Cardiac septum (tissue), 1 donor: ENCODE measurements around the gene TPRA1. TPM values are rescaled to one million over a fixed set of nuclear protein-coding genes. Genes with fewer than 3 reads are reported as not detected.

Experiments
- DNase-seq: peaks from one replicate; pipeline ENCODE4 v3.0.0-alpha.2; 2020; ENCODE audit warnings: low spot score
- intact Hi-C: fragments of 100-400 bp; cut with DNase I; formaldehyde crosslinking; loops from one replicate; pipeline ENCODE4 v1.14.0; 2022
- total RNA-seq: library from RNA; stranded (reverse); fragmentation: NEBNext Ultra II Directional; extraction: Animal tissue kit (Norgen Biotek cat#: 25700); gene quantifications from one replicate; pipeline ENCODE4 v1.2.1, GENCODE V29; 2021
- donor health status: DM: no; HTN: no; CAD: no.

Gene TPRA1
- total RNA-seq, 1 donor from 2014 or later, result 17.3 TPM

- intact Hi-C loops, result loop anchor here (2.0 kb wide), 1 partner anchor 30 kb away; the partner anchor contains the start of gene PODXL2
- DNase-seq, result no peak
Measured at GRCh38 chr3:127598841-127599570, 8.5 kb upstream of the TPRA1 start.

- intact Hi-C loops, result no loop called here
- no peak for DNase-seq
Measured at GRCh38 chr3:127597020-127597771, 6.7 kb upstream of the TPRA1 start.

- DNase-seq, result no peak
- intact Hi-C loops, result no loop called here
Measured at GRCh38 chr3:127595303-127595702, 4.8 kb upstream of the TPRA1 start.

GRCh38 chr3:127593178-127593577 is 2.6 kb upstream of the TPRA1 start:
- intact Hi-C loops, result loop anchor here (5.0 kb wide), 2 partner anchors 79 to 459 kb away; partner anchors contain the start of genes ABTB1 and SEC61A1

GRCh38 chr3:127590282-127590592 is 296 bp downstream of the TPRA1 start:
- DNase-seq, result no peak
- intact Hi-C loops, result loop anchor here (1.0 to 5.0 kb wide), 3 partner anchors 15 to 462 kb away; partner anchors contain the start of genes ABTB1 and SEC61A1

More at GRCh38 chr3:127593178-127593577, 2.6 kb upstream of the TPRA1 start:
- no peak for DNase-seq

- intact Hi-C loops, result loop anchor here (1.0 to 5.0 kb wide), 3 partner anchors 14 to 463 kb away; partner anchors contain the start of genes ABTB1 and SEC61A1
- no peak for DNase-seq
Measured at GRCh38 chr3:127589600-127590281, 792 bp downstream of the TPRA1 start.

- no peak for DNase-seq
- intact Hi-C loops, result no loop called here
Measured at GRCh38 chr3:127588806-127589577, 1.5 kb downstream of the TPRA1 start.

GRCh38 chr3:127587876-127588275 is 2.7 kb downstream of the TPRA1 start:
- intact Hi-C loops, result no loop called here
- DNase-seq, result no peak

- intact Hi-C loops, result no loop called here
- DNase-seq, result no peak
Measured at GRCh38 chr3:127585813-127586413, 4.6 kb downstream of the TPRA1 start.

- intact Hi-C loops, result no loop called here
- DNase-seq, result no peak
Measured at GRCh38 chr3:127585163-127585812, 5.2 kb downstream of the TPRA1 start.

GRCh38 chr3:127584734-127585133 is 5.8 kb downstream of the TPRA1 start:
- intact Hi-C loops, result no loop called here
- DNase-seq, result no peak

- intact Hi-C loops, result no loop called here
- no peak for DNase-seq
Measured at GRCh38 chr3:127580327-127581060, 10.0 kb downstream of the TPRA1 start.

- intact Hi-C loops, result loop anchor here (10.0 kb wide), 1 partner anchor 396 kb away; no protein-coding TSS in a partner anchor
- no peak for DNase-seq
Measured at GRCh38 chr3:127578802-127579201, 11.7 kb downstream of the TPRA1 start.

- intact Hi-C loops, result loop anchor here (10.0 kb wide), 1 partner anchor 397 kb away; no protein-coding TSS in a partner anchor
- no peak for DNase-seq
Measured at GRCh38 chr3:127578168-127578567, 12.4 kb downstream of the TPRA1 start.

- intact Hi-C loops, result loop anchor here (10.0 kb wide), 1 partner anchor 397 kb away; no protein-coding TSS in a partner anchor
- no peak for DNase-seq
Measured at GRCh38 chr3:127577448-127577847, 13.1 kb downstream of the TPRA1 start.

- peak; percentile 93 for DNase-seq
- intact Hi-C loops, result loop anchor here (1.0 to 10.0 kb wide), 2 partner anchors 15 to 400 kb away; partner anchors contain the start of gene TPRA1
Measured at GRCh38 chr3:127574880-127575878, 15.4 kb downstream of the TPRA1 start.
